Psoas muscle (tissue), 8 donors: Measurements from ENCODE around the gene SLC17A7. TPM values are rescaled to one million over a fixed set of nuclear protein-coding genes. Genes with fewer than 3 reads are reported as not detected.
A peak's percentile ranks its signal among the peaks of the same experiment; 100 is the strongest.
"Not testable (repeated sequence)": the region's sequence is repeated elsewhere in the genome, so short reads cannot be mapped to it uniquely, and the experiment has no call there.

Experiments
- ATAC-seq, 4 donors: fragments of 200-7000 bp; cut with Tn5 transposase; one replicate each; pipeline ENCODE4 v1.9.1; 2020; ENCODE audit warnings: moderate library complexity in 3 of 4, mild to moderate bottlenecking in 2 of 4
- DNase-seq, 2 donors: peaks; one replicate each; pipeline ENCODE4 v3.0.0-alpha.2; 2020
- H3K27ac ChIP-seq: fragments of 200-600 bp; one replicate; pipeline ENCODE4 v1.8.0; 2022
- H3K27me3 ChIP-seq, 3 donors: fragments of 200-600 bp in 1 of 3; one replicate each; pipeline versions ENCODE4 v1.6.1 to v1.8.0; 2013 to 2022; ENCODE audit warnings: low read length in 2 of 3, mild to moderate bottlenecking in 2 of 3, moderate library complexity in 1 of 3; ENCODE audit not compliant: insufficient read depth in 3 of 3
- H3K36me3 ChIP-seq, 2 donors: fragments of 200-600 bp in 1 of 2; one replicate each; pipeline versions ENCODE4 v1.6.1 to v1.8.0; 2013 to 2022; ENCODE audit warnings: low read depth in 1 of 2, mild to moderate bottlenecking in 1 of 2, moderate library complexity in 1 of 2; ENCODE audit not compliant: insufficient read depth in 1 of 2
- H3K4me1 ChIP-seq: fragments of 200-600 bp; one replicate; pipeline ENCODE4 v1.8.0; 2022
- H3K4me3 ChIP-seq: fragments of 200-600 bp; one replicate; pipeline ENCODE4 v1.8.0; 2022; ENCODE audit warnings: mild to moderate bottlenecking
- H3K9me3 ChIP-seq: fragments of 200-600 bp; one replicate; pipeline ENCODE4 v1.8.0; 2022
- WGBS, 3 donors: extraction: QIAGEN DNeasy Blood & Tissue Kit; methylation state at CpG; one replicate each; pipeline versions ENCODE4 v1.1.6 to v1.1.7; 2013; 5-methylcytosine and 5-hydroxymethylcytosine counted together
- intact Hi-C, 2 donors: fragments of 100-400 bp; cut with DNase I; formaldehyde crosslinking; loops; one replicate each; pipeline versions ENCODE4 v1.11.0 to v1.14.2; 2022
- polyA plus RNA-seq, 3 donors: library from polyadenylated mRNA; stranded (reverse); fragments of 200-250 nt; gene quantifications; one replicate each; pipeline ENCODE4 v1.2.3, GENCODE V29; 2013
- total RNA-seq, 4 donors: library from RNA; stranded (reverse); fragmentation: NEBNext Ultra II Directional in 2 of 4; extraction: Animal tissue kit (Norgen Biotek cat#: 25700) in 2 of 4; gene quantifications; one replicate each; pipeline versions ENCODE4 v1.2.1 to v1.2.4, GENCODE V29; 2021 to 2023
- TF ChIP-seq, protein P1 (sequence below): fragments of 200-600 bp; IDR thresholded peaks from one replicate; pipeline ENCODE4 v1.8.0; 2022; ENCODE audit warnings: antibody characterized with exemption
- donor health status: healthy with polysubstance abuse.
- donor health status: DM: no; HTN: no; CAD: no; lungs with moderate emphysema.
- donor health status: Bipolar disorder and iron deficiency.
- donor health status: healthy.
- donor health status: DM: yes; HTN: yes; CAD: no.
- donor health status: DM: no; HTN: no; CAD: no.
- donor health status: DM: no; HTN: no; CAD: no.
- donor health status: DM: yes; HTN: yes; CAD: no.

Gene SLC17A7
- total and polyA plus RNA-seq, 7 donors = 0.42 to 1.8 (median 0.78) TPM

DNA sequence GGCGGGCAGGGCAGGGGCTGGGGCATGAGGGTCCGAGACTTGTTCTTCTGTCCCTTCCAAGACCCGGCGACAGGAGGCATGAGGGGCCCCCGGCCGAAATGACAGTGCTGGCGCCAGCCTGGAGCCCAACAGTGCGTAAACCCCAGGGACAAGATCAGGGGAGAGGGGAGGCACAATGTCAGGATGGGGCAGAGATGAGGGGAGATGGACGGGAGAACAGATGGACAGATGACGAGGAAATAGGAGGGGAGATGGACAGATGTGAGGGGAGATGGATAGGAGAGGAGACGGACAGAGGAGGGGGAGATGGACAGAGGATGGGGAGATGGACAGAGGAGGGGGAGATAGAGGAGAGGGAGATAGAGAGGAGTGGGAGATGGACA is 33.2 kb upstream of the SLC17A7 start:
- TF ChIP-seq, protein P1, sequence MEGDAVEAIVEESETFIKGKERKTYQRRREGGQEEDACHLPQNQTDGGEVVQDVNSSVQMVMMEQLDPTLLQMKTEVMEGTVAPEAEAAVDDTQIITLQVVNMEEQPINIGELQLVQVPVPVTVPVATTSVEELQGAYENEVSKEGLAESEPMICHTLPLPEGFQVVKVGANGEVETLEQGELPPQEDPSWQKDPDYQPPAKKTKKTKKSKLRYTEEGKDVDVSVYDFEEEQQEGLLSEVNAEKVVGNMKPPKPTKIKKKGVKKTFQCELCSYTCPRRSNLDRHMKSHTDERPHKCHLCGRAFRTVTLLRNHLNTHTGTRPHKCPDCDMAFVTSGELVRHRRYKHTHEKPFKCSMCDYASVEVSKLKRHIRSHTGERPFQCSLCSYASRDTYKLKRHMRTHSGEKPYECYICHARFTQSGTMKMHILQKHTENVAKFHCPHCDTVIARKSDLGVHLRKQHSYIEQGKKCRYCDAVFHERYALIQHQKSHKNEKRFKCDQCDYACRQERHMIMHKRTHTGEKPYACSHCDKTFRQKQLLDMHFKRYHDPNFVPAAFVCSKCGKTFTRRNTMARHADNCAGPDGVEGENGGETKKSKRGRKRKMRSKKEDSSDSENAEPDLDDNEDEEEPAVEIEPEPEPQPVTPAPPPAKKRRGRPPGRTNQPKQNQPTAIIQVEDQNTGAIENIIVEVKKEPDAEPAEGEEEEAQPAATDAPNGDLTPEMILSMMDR = no peak
- Histone ChIP-seq H3K27ac (peak overlapping the region; percentile 73), H3K4me3 (peak overlapping the region; percentile 83), H3K9me3 (no peaks in the 10 kb centered on the region), H3K27me3 (no peaks in the 10 kb centered on the region), H3K36me3 (no peaks in the 10 kb centered on the region), H3K4me1 (peaks cover 5% of the 10 kb centered on the region)
- intact Hi-C loops = no loop called here
- WGBS, 3 donors = 5 to 7% (median 7%) methylated on average over 11 of the region's 11 CpGs
- no peak for DNase-seq
- peak in 1 of 4 donors; percentile 5 for ATAC-seq

DNA sequence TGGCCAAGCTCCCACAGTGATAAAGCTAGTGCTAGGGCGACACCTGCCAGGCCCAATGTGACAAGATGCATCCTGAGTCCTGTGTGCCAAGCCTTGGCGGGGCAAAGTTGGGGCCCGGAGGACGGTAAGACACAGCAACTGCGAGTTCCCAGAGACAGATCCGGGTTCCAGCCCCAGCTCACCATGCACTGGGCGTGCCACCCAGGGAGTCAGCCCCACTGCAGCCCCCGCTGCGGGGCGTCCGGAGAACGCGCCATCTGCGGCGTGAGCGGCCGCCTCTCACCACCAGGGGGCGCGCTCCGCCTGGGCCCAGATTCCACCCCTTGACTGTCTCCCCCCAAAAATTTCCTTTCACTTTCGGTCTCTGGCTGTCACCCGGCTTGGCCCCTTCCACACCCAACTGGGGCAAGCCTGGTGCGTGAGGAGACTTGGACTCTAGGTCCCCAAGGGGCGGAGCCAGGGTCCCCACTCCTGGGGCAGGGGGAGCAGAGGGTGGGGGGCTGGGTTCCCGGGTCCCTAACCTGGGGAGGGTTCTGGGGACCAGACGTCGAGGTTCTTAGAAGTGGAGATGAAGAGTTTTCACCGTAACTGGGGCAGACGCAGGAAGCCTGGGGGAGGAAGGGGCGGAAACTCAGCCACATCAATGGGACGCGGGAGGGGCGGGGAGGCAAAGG is 32.7 kb upstream of the SLC17A7 start, which contains the start of gene FLT3LG:
TSS of gene FLT3LG (plus strand) at position 348 of the 674 bp plus-strand sequence. CDS start 425 bp downstream, outside the sequence.
- H3K4me3 ChIP-seq = peak within 1 kb of the TSS; percentile 83
- WGBS, 3 donors = 1% methylated on average over 27 to 33 of the region's 33 CpGs
- no peaks in the 10 kb centered on the region for H3K36me3 ChIP-seq
- H3K9me3 ChIP-seq = no peaks in the 10 kb centered on the region
- TF ChIP-seq, protein P1 = peak; percentile 99
- ATAC-seq (peak; percentile 69 to 89 (median 80)), DNase-seq (peak; percentile 80 to 87)
- no peaks in the 10 kb centered on the region for H3K27me3 ChIP-seq
- peaks cover 5% of the 10 kb centered on the region for H3K4me1 ChIP-seq
- peak within 1 kb of the TSS; percentile 73 for H3K27ac ChIP-seq
- intact Hi-C loops = no loop called here

DNA sequence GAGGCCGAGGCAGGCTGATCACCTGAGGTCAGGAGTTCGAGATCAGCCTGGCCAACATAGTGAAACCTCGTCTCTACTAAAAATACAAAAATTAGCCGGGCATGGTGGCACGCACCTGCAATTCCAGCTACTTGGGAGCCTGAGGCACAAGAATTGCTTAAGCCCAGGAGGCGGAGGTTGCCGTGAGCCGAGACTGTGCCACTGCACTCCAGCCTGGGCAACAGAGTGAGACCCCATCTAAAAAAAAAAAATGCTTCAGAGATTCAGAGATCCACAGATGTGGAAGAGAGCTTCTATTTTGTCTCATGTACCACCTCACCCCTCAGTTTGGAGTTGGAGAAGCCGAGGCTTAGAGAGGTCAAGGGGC is 32.2 kb upstream of the SLC17A7 start:
- peak overlapping the region; percentile 83 for H3K4me3 ChIP-seq
- WGBS, 3 donors = 60 to 62% (median 62%) methylated on average over 9 of the region's 9 CpGs
- ATAC-seq, H3K36me3 ChIP-seq, H3K9me3 ChIP-seq, H3K27me3 ChIP-seq, intact Hi-C loops, H3K4me1 ChIP-seq, DNase-seq: not testable (repeated sequence)
- peak overlapping the region; percentile 73 for H3K27ac ChIP-seq

DNA sequence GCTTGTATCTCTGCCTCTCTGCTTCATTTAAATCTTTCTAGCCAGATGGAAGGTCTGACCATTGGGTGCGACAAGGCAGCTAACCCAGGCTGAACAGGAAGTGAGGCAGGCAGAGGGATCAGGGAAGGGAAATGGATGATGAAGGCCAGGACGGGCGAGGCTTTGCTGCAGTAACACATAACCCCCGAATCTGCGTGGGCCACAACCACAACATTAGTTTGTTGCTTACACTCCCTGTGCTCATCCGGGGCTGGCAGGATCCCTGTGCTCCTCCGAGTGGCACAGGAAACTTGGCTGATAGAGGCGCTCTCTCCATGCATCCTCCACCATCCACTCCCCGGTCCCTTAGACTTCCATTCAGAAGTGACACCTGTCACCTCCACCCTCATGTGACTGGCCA is 31.6 kb upstream of the SLC17A7 start:
- H3K27ac ChIP-seq = no peak overlapping the region
- TF ChIP-seq, protein P1 = no peak
- DNase-seq (no peak), ATAC-seq (no peak)
- intact Hi-C loops = no loop called here
- no peak overlapping the region for H3K4me3 ChIP-seq
- peaks cover 5% of the 10 kb centered on the region for H3K4me1 ChIP-seq
- no peaks in the 10 kb centered on the region for H3K9me3 ChIP-seq
- H3K36me3 ChIP-seq = no peaks in the 10 kb centered on the region
- WGBS, 3 donors = 69 to 77% (median 76%) methylated on average over 9 of the region's 9 CpGs
- no peaks in the 10 kb centered on the region for H3K27me3 ChIP-seq

DNA sequence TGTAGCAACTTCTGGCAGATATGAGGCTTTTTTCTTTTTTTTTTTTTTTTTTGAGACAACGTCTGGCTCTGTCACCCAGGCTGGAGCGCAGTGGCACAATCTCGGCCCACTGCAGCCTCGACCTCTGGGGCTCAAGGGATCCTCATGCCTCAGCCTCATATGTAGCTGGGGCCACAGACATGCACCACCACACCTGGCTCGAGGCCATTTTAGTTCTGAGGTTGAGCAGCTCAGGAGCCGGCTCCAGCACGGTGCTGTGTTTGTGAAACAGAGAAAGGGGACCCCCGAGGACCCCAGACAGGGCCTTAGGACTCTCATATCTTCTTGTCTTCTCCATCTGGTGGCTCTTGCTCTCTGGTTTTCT is 29.3 kb upstream of the SLC17A7 start:
- H3K4me3 ChIP-seq = no peak overlapping the region
- no peaks in the 10 kb centered on the region for H3K27me3 ChIP-seq
- no peak for ATAC-seq
- no peaks in the 10 kb centered on the region for H3K9me3 ChIP-seq
- H3K4me1 ChIP-seq = peaks cover 5% of the 10 kb centered on the region
- H3K27ac ChIP-seq = no peak overlapping the region
- WGBS, 3 donors = 79 to 92% (median 82%) methylated on average over 7 to 8 of the region's 8 CpGs
- H3K36me3 ChIP-seq = peaks cover 0 to 16% of the 10 kb centered on the region in 2 donors
- TF ChIP-seq, protein P1 = no peak
- intact Hi-C loops = no loop called here
- peak in 1 of 2 donors; percentile 62 for DNase-seq
